Endothelial cell of umbilical vein (primary cell): ENCODE measurements around the gene CHIC2. TPM values are rescaled to one million over a fixed set of nuclear protein-coding genes. Genes with fewer than 3 reads are reported as not detected.
A peak's percentile ranks its signal among the peaks of the same experiment; 100 is the strongest.

Experiments used
- BruUV-seq: library from RNA; stranded (reverse); fragments of 400-500 nt; replicated peaks from 2 replicates; lab custom pipeline; 2021; lab: Mats Ljungman, UMichigan
- CTCF ChIA-PET: fragments of 300-600, 350-600 bp; sonication (Branson Sonifier 250); formaldehyde crosslinking; loops from one replicate; lab custom pipeline; 2021; ENCODE audit warnings: antibody characterized with exemption, inconsistent platforms; lab: Charles Lee
- POLR2A ChIA-PET: fragments of 300-600, 350-600 bp; sonication (Branson Sonifier 250); formaldehyde crosslinking; loops from one replicate; lab custom pipeline; 2021; ENCODE audit warnings: antibody characterized with exemption, inconsistent platforms; lab: Charles Lee
- DNase-seq: peaks from one replicate; pipeline ENCODE4 v3.0.0-alpha.2; 2011; ENCODE audit warnings: low read depth, low spot score
- FAIRE-seq: peaks from 2 replicates; lab custom pipeline; 2011; peaks lifted over from hg19 to GRCh38; lab: Jason Lieb, UNC
- H2AFZ ChIP-seq: 2 replicates; pipeline ENCODE4 v1.6.0; 2012; ENCODE audit warnings: low read depth, low read length, control low read depth, inconsistent platforms
- H3K27ac ChIP-seq: 2 replicates; pipeline ENCODE4 v1.5.1; 2011; ENCODE audit warnings: low read depth, mild to moderate bottlenecking, control low read depth, low read length, moderate library complexity; ENCODE audit not compliant: insufficient read depth
- H3K27me3 ChIP-seq, 2 experiments: 2 replicates each; pipeline versions ENCODE4 v1.6.0 to v1.6.1; 2011; ENCODE audit warnings: low read length in 2 of 2, mixed read lengths in 1 of 2; ENCODE audit not compliant: control insufficient read depth in 2 of 2, insufficient read depth in 2 of 2
- H3K36me3 ChIP-seq, 2 experiments: 2 replicates in 1 of 2; 3 replicates in 1 of 2; pipeline ENCODE4 v1.5.1; 2011; ENCODE audit warnings: low read length in 2 of 2, mild to moderate bottlenecking in 1 of 2, moderate library complexity in 1 of 2; ENCODE audit not compliant: control insufficient read depth in 2 of 2, insufficient read depth in 2 of 2; ENCODE audit errors: extremely low read depth in 1 of 2
- H3K4me1 ChIP-seq: 3 replicates; pipeline ENCODE4 v1.5.1; 2011; ENCODE audit warnings: mild to moderate bottlenecking, low read length; ENCODE audit not compliant: control insufficient read depth, insufficient read depth; ENCODE audit errors: extremely low read depth
- H3K4me2 ChIP-seq: 2 replicates; pipeline ENCODE4 v1.6.1; 2011; ENCODE audit warnings: low read length, control low read depth, mixed read lengths; ENCODE audit not compliant: insufficient read depth
- H3K4me3 ChIP-seq, 3 experiments: fragments of 200-600 bp in 1 of 3; sonication (generic), shearing (Covaris generic) in 1 of 3; replicated peaks in 1 of 3; 2 replicates each; pipeline ENCODE4 v1.5.1; 2011 to 2016; ENCODE audit warnings: control low read depth in 3 of 3, low read length in 3 of 3, mild to moderate bottlenecking in 2 of 3, inconsistent platforms in 1 of 3, low read depth in 1 of 3, moderate library complexity in 1 of 3; ENCODE audit not compliant: insufficient read depth in 1 of 3
- H3K79me2 ChIP-seq: 2 replicates; pipeline ENCODE4 v1.6.0; 2012; ENCODE audit warnings: low read length, inconsistent platforms; ENCODE audit not compliant: control insufficient read depth, insufficient read depth
- H3K9ac ChIP-seq: replicated peaks from 2 replicates; pipeline ENCODE3; 2011; ENCODE audit warnings: low read length, control low read depth; ENCODE audit not compliant: insufficient read depth; ENCODE audit errors: extremely low read depth
- H3K9me1 ChIP-seq: replicated peaks from 3 replicates; pipeline ENCODE4 v1.6.0; 2011; ENCODE audit warnings: mild to moderate bottlenecking, low read length; ENCODE audit not compliant: control insufficient read depth, insufficient read depth; ENCODE audit errors: extremely low read depth
- H3K9me3 ChIP-seq: replicated peaks from 2 replicates; pipeline ENCODE4 v1.5.1; 2012; ENCODE audit warnings: low read length, inconsistent platforms; ENCODE audit not compliant: control insufficient read depth, insufficient read depth
- H4K20me1 ChIP-seq: replicated peaks from 2 replicates; pipeline ENCODE3; 2011; ENCODE audit warnings: mild to moderate bottlenecking, low read length; ENCODE audit not compliant: control insufficient read depth, insufficient read depth; ENCODE audit errors: extremely low read depth
- EZH2 ChIP-seq: IDR thresholded peaks from 2 replicates; pipeline ENCODE4 v1.6.1; 2012; ENCODE audit warnings: borderline replicate concordance, low read depth, mild to moderate bottlenecking, moderate library complexity, low read length, inconsistent platforms; ENCODE audit not compliant: severe bottlenecking
- FOS ChIP-seq: IDR thresholded peaks from 2 replicates; pipeline ENCODE4 v1.6.1; 2011; ENCODE audit warnings: mild to moderate bottlenecking, low read length, moderate library complexity, borderline replicate concordance; ENCODE audit not compliant: insufficient read depth
- GATA2 ChIP-seq: IDR thresholded peaks from 2 replicates; pipeline ENCODE4 v1.7.0; 2011; ENCODE audit warnings: low read depth, mild to moderate bottlenecking, moderate library complexity, mixed read lengths, low read length; ENCODE audit not compliant: insufficient read length, insufficient read depth
- JUN ChIP-seq: IDR thresholded peaks from 2 replicates; pipeline ENCODE4 v1.6.1; 2011; ENCODE audit warnings: borderline replicate concordance, low read depth; ENCODE audit not compliant: insufficient read length, insufficient read depth
- MYC ChIP-seq: IDR thresholded peaks from one replicate; pipeline ENCODE4 v1.6.1; 2011; ENCODE audit warnings: mild to moderate bottlenecking, low read depth, low read length
- POLR2A ChIP-seq: IDR thresholded peaks from 2 replicates; pipeline ENCODE4 v1.6.1; 2012; ENCODE audit warnings: low read depth, mild to moderate bottlenecking, control low read depth, low read length
- POLR2AphosphoS5 ChIP-seq: IDR thresholded peaks from 2 replicates; pipeline ENCODE4 v1.6.1; 2012; ENCODE audit warnings: low read depth, mild to moderate bottlenecking, control low read depth, low read length, moderate library complexity; ENCODE audit not compliant: insufficient read depth
- dilution Hi-C: fragments of 300-500 bp; cut with MboI; formaldehyde crosslinking; loops from one replicate; pipeline ENCODE4 v1.15.0; 2019; ENCODE audit warnings: low sequenced_read_pairs; ENCODE audit not compliant: extremely low pct_ligation_motif_present
- intact Hi-C: fragments of 100-400 bp; cut with micrococcal nuclease; formaldehyde crosslinking; loops from one replicate; pipeline ENCODE4 v1.10.0; 2022
- polyA plus RNA-seq, 4 experiments: library from polyadenylated mRNA; depleted of rRNA in 3 of 4; stranded (reverse) in 3 of 4; unstranded in 1 of 4; fragments of >200 nt; gene quantifications; 2 replicates each; pipeline versions ENCODE4 v1.2.1 to v1.2.3, GENCODE V29; 2011 to 2012; ENCODE audit warnings: missing spikeins in 1 of 4
- total RNA-seq: library from RNA; stranded (reverse); gene quantifications from 2 replicates; pipeline ENCODE4 v1.2.3, GENCODE V29; 2021
- TF ChIP-seq, protein P1 (sequence below): IDR thresholded peaks from 2 replicates; pipeline ENCODE4 v1.6.1; 2011; ENCODE audit not compliant: insufficient read depth, insufficient read length
- TF ChIP-seq, protein P2 (sequence below), 2 donors: IDR thresholded peaks; 1 replicate in 1 of 2; 2 replicates in 1 of 2; pipeline ENCODE4 v1.5.1; 2011; ENCODE audit warnings: low read length in 2 of 2, mild to moderate bottlenecking in 2 of 2, moderate library complexity in 2 of 2, control low read depth in 1 of 2, inconsistent platforms in 1 of 2, low read depth in 1 of 2; ENCODE audit not compliant: insufficient read depth in 1 of 2; ENCODE audit errors: extremely low read depth in 1 of 2

The CHIC2 gene
- total and polyA plus RNA-seq, 2 donors (not counting 3 experiments of a cell fraction or from before 2014, with no cell fraction given), result 27.4 to 43.3 TPM

DNA sequence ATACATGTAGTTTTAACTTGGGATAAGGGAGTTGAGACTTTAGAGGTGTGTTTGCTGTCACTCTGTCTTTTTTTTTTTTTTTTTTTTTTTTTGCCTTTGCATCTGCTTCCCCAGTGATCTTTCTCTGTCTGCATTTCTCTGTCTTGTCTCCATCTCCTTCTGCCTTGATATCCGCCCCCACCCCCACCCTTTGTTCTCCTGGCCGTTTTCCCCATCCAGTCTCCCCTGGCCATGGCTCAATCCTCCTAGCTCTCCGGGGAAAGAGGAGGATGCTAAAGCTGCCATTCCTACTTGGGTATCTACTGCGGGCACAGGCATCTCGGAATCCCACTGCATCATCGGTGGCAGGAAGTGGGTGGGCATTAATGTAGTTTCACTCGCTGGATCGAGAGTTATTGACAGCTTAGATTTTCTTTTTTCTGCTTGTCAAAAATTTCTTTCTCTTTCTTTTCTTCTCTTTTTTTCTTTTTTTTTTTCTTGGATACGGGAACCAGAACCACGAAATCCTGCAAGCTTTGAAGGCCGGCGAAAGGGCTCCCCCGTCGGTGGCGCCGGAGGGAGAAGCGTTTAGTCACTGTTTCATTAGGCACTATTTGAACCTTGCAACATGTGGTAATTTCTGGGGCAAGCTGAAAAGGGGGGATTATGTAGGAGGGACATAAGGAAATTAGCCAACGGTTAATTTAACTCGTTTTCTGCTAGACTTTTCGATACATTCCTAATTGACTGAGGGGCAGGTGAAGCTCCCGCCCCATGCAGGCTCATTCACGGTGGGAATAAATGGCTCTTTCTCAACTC lies 43.7 kb upstream of the CHIC2 start:
- Histone ChIP-seq H3K27ac (no peak overlapping the region), H3K4me1 (peaks cover 8% of the 10 kb centered on the region), H3K36me3 (no peaks in the 10 kb centered on the region), H3K9me3 (no peaks in the 10 kb centered on the region), H3K9ac (no peak overlapping the region), H2AFZ (no peak overlapping the region), H4K20me1 (no peaks in the 10 kb centered on the region), H3K4me2 (peak overlapping the region; percentile 42), H3K9me1 (no peaks in the 10 kb centered on the region), H3K4me3 (no peak overlapping the region), H3K79me2 (no peaks in the 10 kb centered on the region), H3K27me3 (peaks cover 42 to 65% of the 10 kb centered on the region in 2 experiments)
- TF ChIP-seq GATA2, result no peak
- no peak for TF ChIP-seq JUN
- no peak for TF ChIP-seq MYC
- no peak for TF ChIP-seq POLR2A
- TF ChIP-seq, protein P1, sequence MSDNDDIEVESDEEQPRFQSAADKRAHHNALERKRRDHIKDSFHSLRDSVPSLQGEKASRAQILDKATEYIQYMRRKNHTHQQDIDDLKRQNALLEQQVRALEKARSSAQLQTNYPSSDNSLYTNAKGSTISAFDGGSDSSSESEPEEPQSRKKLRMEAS, result no peak
- TF ChIP-seq EZH2, result no peak
- TF ChIP-seq FOS, result no peak
- TF ChIP-seq POLR2AphosphoS5, result no peak
- TF ChIP-seq, protein P2, sequence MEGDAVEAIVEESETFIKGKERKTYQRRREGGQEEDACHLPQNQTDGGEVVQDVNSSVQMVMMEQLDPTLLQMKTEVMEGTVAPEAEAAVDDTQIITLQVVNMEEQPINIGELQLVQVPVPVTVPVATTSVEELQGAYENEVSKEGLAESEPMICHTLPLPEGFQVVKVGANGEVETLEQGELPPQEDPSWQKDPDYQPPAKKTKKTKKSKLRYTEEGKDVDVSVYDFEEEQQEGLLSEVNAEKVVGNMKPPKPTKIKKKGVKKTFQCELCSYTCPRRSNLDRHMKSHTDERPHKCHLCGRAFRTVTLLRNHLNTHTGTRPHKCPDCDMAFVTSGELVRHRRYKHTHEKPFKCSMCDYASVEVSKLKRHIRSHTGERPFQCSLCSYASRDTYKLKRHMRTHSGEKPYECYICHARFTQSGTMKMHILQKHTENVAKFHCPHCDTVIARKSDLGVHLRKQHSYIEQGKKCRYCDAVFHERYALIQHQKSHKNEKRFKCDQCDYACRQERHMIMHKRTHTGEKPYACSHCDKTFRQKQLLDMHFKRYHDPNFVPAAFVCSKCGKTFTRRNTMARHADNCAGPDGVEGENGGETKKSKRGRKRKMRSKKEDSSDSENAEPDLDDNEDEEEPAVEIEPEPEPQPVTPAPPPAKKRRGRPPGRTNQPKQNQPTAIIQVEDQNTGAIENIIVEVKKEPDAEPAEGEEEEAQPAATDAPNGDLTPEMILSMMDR (IDR thresholded peaks at IDR 0.05; ENCODE audit: extremely low read depth in 1 of 2, insufficient read depth in 1 of 2, low read depth in 1 of 2, low read length in 2 of 2), result no peak
- DNase-seq, result no peak
- FAIRE-seq, result peak; percentile 42
- CTCF ChIA-PET, result interaction anchor here (0.7 to 1.0 kb wide), 3 partner anchors 42 to 81 kb away, joined by 3 read pairs; no protein-coding TSS in a partner anchor
- POLR2A ChIA-PET, result interaction anchor here (0.7 kb wide), 1 partner anchor 81 kb away, joined by 3 read pairs; no protein-coding TSS in a partner anchor
- intact Hi-C loops (no loop called here), dilution Hi-C loops (no loop called here)
- no TSS peak for BruUV-seq
